IMR-90 (cell line): ENCODE measurements around the gene PLLP. TPM values are rescaled to one million over a fixed set of nuclear protein-coding genes. Genes with fewer than 3 reads are reported as not detected.

Experiments
- ATAC-seq: fragments of 200-7000 bp; cut with Tn5 transposase; 2 replicates; pipeline ENCODE4 v1.9.1; 2020; ENCODE audit warnings: low read depth, mild to moderate bottlenecking, moderate library complexity
- BruUV-seq: library from RNA; stranded (reverse); fragments of 400-500 nt; replicated peaks from 2 replicates; lab custom pipeline; 2021; lab: Mats Ljungman, UMichigan
- CTCF ChIA-PET: fragments of 300-600 bp; formaldehyde crosslinking; extraction: SDS; loops from one replicate; lab custom pipeline; 2021; ENCODE audit warnings: antibody characterized with exemption; lab: Yijun Ruan, JAX
- POLR2A ChIA-PET: fragments of 300-600 bp; sonication (Branson Sonifier 250); formaldehyde crosslinking; loops from one replicate; lab custom pipeline; 2022; ENCODE audit warnings: antibody characterized with exemption; ENCODE audit not compliant: unreplicated experiment; lab: Charles Lee
- DNase-seq: peaks from one replicate; pipeline ENCODE4 v3.0.0; 2013
- H2AFZ ChIP-seq: replicated peaks from 2 replicates; pipeline ENCODE3; 2013; ENCODE audit warnings: low read length, mild to moderate bottlenecking; ENCODE audit not compliant: poor library complexity
- H2AK5ac ChIP-seq: 2 replicates; pipeline ENCODE4 v1.6.1; 2013; ENCODE audit warnings: low read depth, low read length, inconsistent platforms
- H2AK9ac ChIP-seq: replicated peaks from 2 replicates; pipeline ENCODE3; 2013; ENCODE audit warnings: mild to moderate bottlenecking, low read depth, low read length, moderate library complexity; ENCODE audit not compliant: poor library complexity
- H2BK120ac ChIP-seq: 2 replicates; pipeline ENCODE4 v1.6.1; 2013; ENCODE audit warnings: low read depth, low read length, inconsistent platforms
- H2BK15ac ChIP-seq: 3 replicates; pipeline ENCODE4 v1.6.1; 2013; ENCODE audit warnings: low read depth, low read length, inconsistent platforms
- H2BK20ac ChIP-seq: 2 replicates; pipeline ENCODE4 v1.6.1; 2013; ENCODE audit warnings: low read depth, mild to moderate bottlenecking, inconsistent platforms, low read length, moderate library complexity
- H2BK5ac ChIP-seq: 2 replicates; pipeline ENCODE4 v1.6.1; 2013; ENCODE audit warnings: mild to moderate bottlenecking, low read depth, low read length, inconsistent platforms; ENCODE audit not compliant: poor library complexity, severe bottlenecking
- H3K14ac ChIP-seq: replicated peaks from 2 replicates; pipeline ENCODE4 v1.6.1; 2013; ENCODE audit warnings: low read depth, low read length, inconsistent platforms
- H3K18ac ChIP-seq: 2 replicates; pipeline ENCODE4 v1.6.1; 2013; ENCODE audit warnings: low read depth, low read length, control low read depth
- H3K23ac ChIP-seq: 2 replicates; pipeline ENCODE4 v1.6.1; 2013; ENCODE audit warnings: low read depth, low read length, inconsistent platforms
- H3K27ac ChIP-seq: 2 replicates; pipeline ENCODE4 v1.5.1; 2013; ENCODE audit warnings: mild to moderate bottlenecking, control low read depth, low read length; ENCODE audit not compliant: insufficient read depth
- H3K27me3 ChIP-seq: 2 replicates; pipeline ENCODE4 v1.6.1; 2013; ENCODE audit warnings: low read length; ENCODE audit not compliant: control insufficient read depth, insufficient read depth
- H3K36me3 ChIP-seq: 2 replicates; pipeline ENCODE4 v1.6.1; 2013; ENCODE audit warnings: low read length, mixed read lengths; ENCODE audit not compliant: control insufficient read depth, insufficient read depth
- H3K4ac ChIP-seq: 2 replicates; pipeline ENCODE4 v1.6.1; 2013; ENCODE audit warnings: low read depth, low read length, inconsistent platforms
- H3K4me1 ChIP-seq: 2 replicates; pipeline ENCODE4 v1.6.1; 2013; ENCODE audit warnings: low read length, mixed read lengths; ENCODE audit not compliant: control insufficient read depth, insufficient read depth
- H3K4me2 ChIP-seq: 2 replicates; pipeline ENCODE4 v1.6.1; 2013; ENCODE audit warnings: low read depth, mild to moderate bottlenecking, control low read depth, low read length, moderate library complexity
- H3K4me3 ChIP-seq: 2 replicates; pipeline ENCODE4 v1.5.1; 2013; ENCODE audit warnings: low read depth, mild to moderate bottlenecking, control low read depth, low read length, moderate library complexity; ENCODE audit not compliant: insufficient read depth
- H3K56ac ChIP-seq: 2 replicates; pipeline ENCODE4 v1.6.1; 2013; ENCODE audit warnings: low read length, inconsistent platforms; ENCODE audit not compliant: insufficient read depth; ENCODE audit errors: extremely low read depth
- H3K79me1 ChIP-seq, 2 experiments: 2 replicates each; pipeline ENCODE4 v1.6.1; 2013; ENCODE audit warnings: low read length in 2 of 2, inconsistent platforms in 1 of 2, low read depth in 1 of 2
- H3K9ac ChIP-seq: 2 replicates; pipeline ENCODE4 v1.6.1; 2013; ENCODE audit warnings: low read depth, low read length, control low read depth
- H3K9me1 ChIP-seq: 2 replicates; pipeline ENCODE4 v1.6.1; 2013; ENCODE audit warnings: low read length, inconsistent platforms; ENCODE audit not compliant: insufficient read depth
- H3K9me3 ChIP-seq: 2 replicates; pipeline ENCODE4 v1.6.1; 2013; ENCODE audit warnings: low read length; ENCODE audit not compliant: control insufficient read depth, insufficient read depth
- H4K20me1 ChIP-seq: 2 replicates; pipeline ENCODE4 v1.6.1; 2013; ENCODE audit warnings: low read length, inconsistent platforms; ENCODE audit not compliant: insufficient read depth
- H4K5ac ChIP-seq: 2 replicates; pipeline ENCODE4 v1.6.1; 2013; ENCODE audit warnings: mild to moderate bottlenecking, low read depth, low read length, control low read depth
- H4K8ac ChIP-seq, 2 experiments: 2 replicates each; pipeline ENCODE4 v1.6.1; 2013; ENCODE audit warnings: low read depth in 2 of 2, low read length in 2 of 2, control low read depth in 1 of 2, inconsistent platforms in 1 of 2
- H4K91ac ChIP-seq: 2 replicates; pipeline ENCODE4 v1.6.1; 2013; ENCODE audit warnings: low read depth, low read length, inconsistent platforms; ENCODE audit not compliant: insufficient read depth
- BHLHE40 ChIP-seq: fragments of 150-350 bp; IDR thresholded peaks from 2 replicates; pipeline ENCODE4 v1.6.1; 2016; ENCODE audit warnings: mild to moderate bottlenecking, low read depth, low read length
- CEBPB ChIP-seq: IDR thresholded peaks from 2 replicates; pipeline ENCODE4 v1.6.1; 2012; ENCODE audit warnings: low read depth, low read length, improper control_type of control experiment
- CHD1 ChIP-seq: IDR thresholded peaks from 2 replicates; pipeline ENCODE4 v1.6.1; 2012; ENCODE audit warnings: low read depth, low read length, improper control_type of control experiment
- CTCF ChIP-seq: conservative IDR thresholded peaks from 2 replicates; pipeline ENCODE4 v1.5.1; 2012; ENCODE audit warnings: mild to moderate bottlenecking, low read depth, low read length, improper control_type of control experiment
- ELK1 ChIP-seq: fragments of 150-350 bp; IDR thresholded peaks from 2 replicates; pipeline ENCODE4 v1.6.1; 2016; ENCODE audit warnings: low read depth, mild to moderate bottlenecking, low read length, moderate library complexity, borderline replicate concordance
- FOS ChIP-seq: fragments of 150-350 bp; IDR thresholded peaks from 2 replicates; pipeline ENCODE4 v1.6.1; 2016; ENCODE audit warnings: low read depth, low read length
- MAFK ChIP-seq: IDR thresholded peaks from 2 replicates; pipeline ENCODE4 v1.6.1; 2012; ENCODE audit warnings: low read depth, low read length, improper control_type of control experiment
- MAZ ChIP-seq: IDR thresholded peaks from 2 replicates; pipeline ENCODE4 v1.6.1; 2012; ENCODE audit warnings: low read depth, mild to moderate bottlenecking, low read length, improper control_type of control experiment, moderate library complexity, borderline replicate concordance
- MXI1 ChIP-seq: IDR thresholded peaks from 2 replicates; pipeline ENCODE4 v1.6.1; 2012; ENCODE audit warnings: low read depth, mild to moderate bottlenecking, low read length, moderate library complexity, borderline replicate concordance
- NFE2L2 ChIP-seq: fragments of 150-350 bp; IDR thresholded peaks from 2 replicates; pipeline ENCODE4 v1.6.1; 2016; ENCODE audit warnings: low read depth, mild to moderate bottlenecking, low read length
- POLR2A ChIP-seq: IDR thresholded peaks from 2 replicates; pipeline ENCODE4 v1.6.1; 2012; ENCODE audit warnings: mild to moderate bottlenecking, low read depth, low read length
- RAD21 ChIP-seq: IDR thresholded peaks from 2 replicates; pipeline ENCODE4 v1.6.1; 2012; ENCODE audit warnings: low read length, improper control_type of control experiment
- RCOR1 ChIP-seq: IDR thresholded peaks from 2 replicates; pipeline ENCODE4 v1.6.1; 2012; ENCODE audit warnings: mild to moderate bottlenecking, low read length, improper control_type of control experiment; ENCODE audit not compliant: insufficient replicate concordance
- RFX5 ChIP-seq: IDR thresholded peaks from 2 replicates; pipeline ENCODE4 v1.8.0; 2012; ENCODE audit warnings: low read depth, mild to moderate bottlenecking, low read length, moderate library complexity
- SMC3 ChIP-seq: fragments of 150-350 bp; IDR thresholded peaks from 2 replicates; pipeline ENCODE4 v1.6.1; 2016; ENCODE audit warnings: low read depth, mild to moderate bottlenecking, antibody characterized with exemption, low read length, moderate library complexity
- WGBS, 2 experiments: methylation state at CpG; one replicate each; pipeline versions ENCODE4 v1.1.5 to v1.1.7; 2013; ENCODE audit warnings: missing lambda C conversion rate in 2 of 2; ENCODE audit not compliant: insufficient read length in 1 of 2; ENCODE audit errors: extremely low coverage in 2 of 2; 5-methylcytosine and 5-hydroxymethylcytosine counted together
- dilution Hi-C: fragments of 300-500 bp; cut with HindIII; formaldehyde crosslinking; loops from one replicate; pipeline ENCODE4 v1.14.3; 2018; ENCODE audit warnings: low sequenced_read_pairs; ENCODE audit not compliant: unreplicated experiment
- in situ Hi-C: fragments of 300-500 bp; cut with MboI; formaldehyde crosslinking; loops from 3 replicates; pipeline ENCODE4 v1.14.3; 2019; ENCODE audit warnings: low sequenced_read_pairs, inconsistent platforms, mixed read lengths
- intact Hi-C: fragments of 100-400 bp; cut with micrococcal nuclease; formaldehyde crosslinking; loops from 2 replicates; pipeline ENCODE4 v1.10.0; 2022
- polyA plus RNA-seq, 3 experiments: library from polyadenylated mRNA; depleted of rRNA; stranded (reverse); fragments of >200 nt; gene quantifications; 2 replicates each; pipeline ENCODE4 v1.2.3, GENCODE V29; 2012; ENCODE audit warnings: low replicate concordance in 1 of 3
- total RNA-seq: library from RNA; depleted of rRNA; stranded (reverse); fragments of >200 nt; gene quantifications from 2 replicates; pipeline ENCODE4 v1.2.3, GENCODE V29; 2012
- TF ChIP-seq, protein P1 (sequence below): fragments of 150-350 bp; IDR thresholded peaks from 2 replicates; pipeline ENCODE4 v1.6.1; 2017; ENCODE audit warnings: mild to moderate bottlenecking, antibody characterized with exemption, low read length, low read depth

The PLLP gene
- total and polyA plus RNA-seq, 2 of the 4 experiments (the other 2 are of a cell fraction), result 0.05 TPM; not detected in 1

- H3K27me3 ChIP-seq, result no peaks in the 10 kb centered on the region
- H3K4me1 ChIP-seq, result no peaks in the 10 kb centered on the region
- H4K5ac ChIP-seq, result no peak overlapping the region
- no peak overlapping the region for H2BK5ac ChIP-seq
- no peak overlapping the region for H3K4ac ChIP-seq
- H2BK15ac ChIP-seq, result no peak overlapping the region
- ChIA-PET CTCF (no interaction called here), POLR2A (no interaction called here)
- H3K36me3 ChIP-seq, result peaks cover 42% of the 10 kb centered on the region
- no peak overlapping the region for H3K4me3 ChIP-seq
- no peak overlapping the region for H4K8ac ChIP-seq
- H3K9ac ChIP-seq, result no peak overlapping the region
- no peak overlapping the region for H2AFZ ChIP-seq
- no peak overlapping the region for H3K4me2 ChIP-seq
- H4K20me1 ChIP-seq, result no peaks in the 10 kb centered on the region; the same call in 1 of the 2 replicates
- BruUV-seq, result no TSS peak
- H3K27ac ChIP-seq, result no peak overlapping the region
- no CpG with 5 or more reads among the region's 2 CpGs for WGBS, 2 experiments
- ATAC-seq (no peak), DNase-seq (no peak)
- no peak overlapping the region for H2AK5ac ChIP-seq
- no peak overlapping the region for H3K23ac ChIP-seq
- dilution Hi-C loops, result no loop called here
- H2BK120ac ChIP-seq, result no peak overlapping the region
- no peak overlapping the region for H3K18ac ChIP-seq
- H3K9me1 ChIP-seq, result no peaks in the 10 kb centered on the region
- no peak overlapping the region for H3K56ac ChIP-seq
- H3K9me3 ChIP-seq, result no peaks in the 10 kb centered on the region
- no peak overlapping the region for H2AK9ac ChIP-seq
- no peak for TF ChIP-seq ELK1
- TF ChIP-seq RFX5, result no peak
- TF ChIP-seq POLR2A, result no peak
- no peak for TF ChIP-seq RCOR1
- no peak for TF ChIP-seq MAZ
- no peak for TF ChIP-seq RAD21
- TF ChIP-seq, protein P1, sequence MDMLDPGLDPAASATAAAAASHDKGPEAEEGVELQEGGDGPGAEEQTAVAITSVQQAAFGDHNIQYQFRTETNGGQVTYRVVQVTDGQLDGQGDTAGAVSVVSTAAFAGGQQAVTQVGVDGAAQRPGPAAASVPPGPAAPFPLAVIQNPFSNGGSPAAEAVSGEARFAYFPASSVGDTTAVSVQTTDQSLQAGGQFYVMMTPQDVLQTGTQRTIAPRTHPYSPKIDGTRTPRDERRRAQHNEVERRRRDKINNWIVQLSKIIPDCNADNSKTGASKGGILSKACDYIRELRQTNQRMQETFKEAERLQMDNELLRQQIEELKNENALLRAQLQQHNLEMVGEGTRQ, result no peak
- TF ChIP-seq SMC3, result no peak
- TF ChIP-seq BHLHE40, result no peak
- TF ChIP-seq NFE2L2, result no peak
- TF ChIP-seq CEBPB, result no peak
- TF ChIP-seq CHD1, result no peak
- TF ChIP-seq FOS, result no peak
- no peak for TF ChIP-seq MXI1
- no peak for TF ChIP-seq MAFK
- TF ChIP-seq CTCF, result no peak
- H4K91ac ChIP-seq, result no peak overlapping the region
- H3K79me1 ChIP-seq, result peaks cover 3 to 10% of the 10 kb centered on the region in 2 experiments; a peak in 2 of 4 replicates
- H2BK20ac ChIP-seq, result no peak overlapping the region
- intact Hi-C loops, result no loop called here
- no peak overlapping the region for H3K14ac ChIP-seq
- in situ Hi-C loops, result no loop called here
These were observed 33.1 kb downstream of the PLLP start for GRCh38 chr16:57251352-57251751.
